ENCODE measurements around the gene CNIH2.
"Not testable (repeated sequence)": the region's sequence is repeated elsewhere in the genome, so short reads cannot be mapped to it uniquely, and the experiment has no call there.

CNIH2 gene

GRCh38 chr11:66259956-66260355, 18.0 kb upstream of the CNIH2 start:
- no peak for DNase-seq

GRCh38 chr11:66261578-66261977, 16.4 kb upstream of the CNIH2 start:
- DNase-seq: no peak

- no peak for DNase-seq
Measured at GRCh38 chr11:66262191-66262590, 15.8 kb upstream of the CNIH2 start.

DNA sequence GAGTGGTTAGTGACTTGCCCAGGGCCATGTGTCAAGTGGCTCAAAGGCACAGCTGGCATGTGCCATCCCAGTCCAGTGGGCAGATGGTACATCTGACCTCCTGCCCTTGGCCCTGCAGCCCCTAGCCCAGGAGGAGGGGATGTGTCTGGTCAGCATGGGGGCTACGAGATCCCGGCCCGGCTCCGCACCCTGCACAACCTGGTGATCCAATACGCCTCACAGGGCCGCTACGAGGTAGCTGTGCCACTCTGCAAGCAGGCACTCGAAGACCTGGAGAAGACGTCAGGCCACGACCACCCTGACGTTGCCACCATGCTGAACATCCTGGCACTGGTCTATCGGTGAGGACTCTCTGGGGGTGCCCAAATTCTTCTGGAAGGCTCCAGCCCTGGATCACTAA, 15.3 kb upstream of the CNIH2 start:
- no peak for DNase-seq

GRCh38 chr11:66263231-66263630, 14.7 kb upstream of the CNIH2 start:
- DNase-seq: no peak

DNA sequence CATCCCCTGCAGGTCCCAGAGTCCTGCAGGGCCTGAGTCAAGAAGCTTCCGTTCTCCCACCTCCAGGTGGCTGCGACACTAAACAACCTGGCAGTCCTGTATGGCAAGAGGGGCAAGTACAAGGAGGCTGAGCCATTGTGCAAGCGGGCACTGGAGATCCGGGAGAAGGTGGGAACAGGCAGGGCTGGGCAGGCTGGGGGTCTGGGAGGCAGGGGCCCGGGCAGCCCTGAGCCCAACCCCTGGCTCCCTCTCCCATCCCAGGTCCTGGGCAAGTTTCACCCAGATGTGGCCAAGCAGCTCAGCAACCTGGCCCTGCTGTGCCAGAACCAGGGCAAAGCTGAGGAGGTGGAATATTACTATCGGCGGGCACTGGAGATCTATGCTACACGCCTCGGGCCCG, 14.2 kb upstream of the CNIH2 start:
- DNase-seq: no peak

- no peak for DNase-seq
Measured at GRCh38 chr11:66264383-66264782, 13.6 kb upstream of the CNIH2 start.

DNA sequence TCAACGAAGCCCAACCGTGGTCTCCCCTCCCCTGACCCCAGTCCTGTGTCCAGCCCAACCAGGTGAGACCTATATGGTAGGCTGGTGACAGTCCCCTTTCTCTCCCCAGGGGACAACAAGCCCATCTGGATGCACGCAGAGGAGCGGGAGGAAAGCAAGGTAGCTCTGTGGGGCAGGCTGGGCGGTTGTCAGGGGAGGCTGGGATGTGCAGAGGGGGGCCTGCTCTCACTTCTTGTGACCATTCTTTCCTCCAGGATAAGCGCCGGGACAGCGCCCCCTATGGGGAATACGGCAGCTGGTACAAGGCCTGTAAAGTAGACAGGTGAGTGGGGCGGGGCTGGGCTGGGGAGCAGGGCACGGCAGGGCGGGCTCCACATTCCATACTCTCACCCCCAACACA, 13.1 kb upstream of the CNIH2 start:
- no peak for DNase-seq

- no peak for DNase-seq
Measured at GRCh38 chr11:66265531-66266377, 12.2 kb upstream of the CNIH2 start.

DNA sequence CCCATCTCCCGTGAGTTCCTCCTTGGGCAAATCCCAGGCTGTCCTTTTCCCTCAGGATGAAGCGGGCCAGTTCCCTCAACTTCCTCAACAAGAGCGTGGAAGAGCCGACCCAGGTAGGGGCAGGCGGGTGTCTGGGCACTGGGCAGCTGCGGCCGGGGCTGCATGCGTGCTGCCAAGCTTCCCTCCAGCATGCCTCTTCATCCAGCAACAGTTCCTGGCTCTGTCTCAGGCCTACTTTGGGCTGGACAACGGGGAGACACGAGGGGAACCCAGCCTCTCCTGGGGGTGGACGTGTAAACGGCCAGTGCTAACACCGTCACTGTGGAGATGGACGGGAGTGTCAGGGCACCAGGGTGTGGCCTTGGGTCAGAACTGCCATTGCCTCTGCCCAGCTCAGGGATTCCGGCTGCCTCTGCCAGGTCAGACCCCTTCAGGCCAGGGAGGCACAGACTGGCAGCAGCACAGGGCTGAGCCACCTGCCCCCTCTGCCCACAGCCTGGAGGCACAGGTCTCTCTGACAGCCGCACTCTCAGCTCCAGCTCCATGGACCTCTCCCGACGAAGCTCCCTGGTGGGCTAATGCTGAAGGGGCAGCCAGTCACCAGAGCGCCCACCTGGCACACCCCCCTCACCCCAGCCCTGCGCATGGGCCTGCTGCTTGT, 11.5 kb upstream of the CNIH2 start:
- no peak for DNase-seq

DNA sequence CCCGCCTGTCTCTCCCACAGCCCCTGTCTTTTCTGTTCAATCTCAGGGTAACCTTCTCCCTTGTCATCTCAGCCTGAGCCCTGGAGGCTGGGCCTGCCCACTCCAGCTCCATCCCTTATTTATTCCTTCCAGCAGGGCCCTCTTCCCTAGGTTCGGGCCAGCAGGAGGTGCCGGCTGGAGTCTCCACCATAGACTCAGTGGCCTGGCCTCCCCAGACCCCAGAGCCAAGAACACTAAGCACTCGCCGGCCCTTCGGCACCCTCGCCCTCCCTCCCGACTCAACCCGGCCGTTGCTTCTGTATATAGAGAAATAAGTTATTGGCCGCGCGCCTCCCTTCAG, 11.0 kb upstream of the CNIH2 start:
- no peak for DNase-seq

DNA sequence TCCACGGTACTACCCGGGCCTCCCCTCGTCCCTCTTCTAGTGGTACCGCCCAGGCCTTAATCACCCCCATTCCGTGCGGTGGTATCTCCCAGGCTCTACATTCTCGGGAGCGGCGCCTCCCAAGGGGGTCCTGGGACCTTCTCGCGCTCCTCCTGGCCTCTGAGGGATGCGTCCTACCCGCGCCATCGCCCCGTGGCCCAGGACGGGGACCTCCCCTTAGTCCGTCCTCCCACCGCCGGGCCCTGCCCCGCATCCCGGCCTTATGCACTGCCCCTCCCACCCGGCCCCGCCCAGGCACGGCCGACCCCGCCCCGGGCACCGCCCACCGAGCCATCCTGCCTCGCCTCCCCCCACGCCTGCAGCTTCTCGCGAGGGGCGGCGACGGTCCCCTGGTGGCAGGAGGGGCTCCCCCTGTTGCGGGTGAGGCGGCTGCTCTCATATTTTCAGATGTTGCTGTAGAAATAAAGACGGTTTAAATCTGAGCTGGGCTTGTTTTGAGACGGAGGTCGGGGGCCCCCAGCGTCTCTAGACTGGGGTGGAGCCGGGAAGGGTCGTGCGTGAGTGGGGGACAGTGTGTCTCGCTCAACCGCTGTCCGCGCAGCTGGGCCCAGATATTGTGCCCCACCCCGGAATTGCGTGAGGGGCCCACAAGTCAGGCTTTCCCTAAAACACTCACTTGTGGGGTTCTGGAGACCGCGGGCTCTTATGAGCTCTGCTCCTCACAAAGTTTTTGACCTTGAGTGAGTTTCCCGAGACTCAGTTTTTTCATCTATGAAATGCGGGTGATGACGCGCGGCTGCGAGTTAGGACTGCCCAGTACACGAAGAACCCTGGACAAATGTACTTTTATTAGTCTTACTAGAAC, 10.4 kb upstream of the CNIH2 start:
- DNase-seq: peak; percentile 80

DNA sequence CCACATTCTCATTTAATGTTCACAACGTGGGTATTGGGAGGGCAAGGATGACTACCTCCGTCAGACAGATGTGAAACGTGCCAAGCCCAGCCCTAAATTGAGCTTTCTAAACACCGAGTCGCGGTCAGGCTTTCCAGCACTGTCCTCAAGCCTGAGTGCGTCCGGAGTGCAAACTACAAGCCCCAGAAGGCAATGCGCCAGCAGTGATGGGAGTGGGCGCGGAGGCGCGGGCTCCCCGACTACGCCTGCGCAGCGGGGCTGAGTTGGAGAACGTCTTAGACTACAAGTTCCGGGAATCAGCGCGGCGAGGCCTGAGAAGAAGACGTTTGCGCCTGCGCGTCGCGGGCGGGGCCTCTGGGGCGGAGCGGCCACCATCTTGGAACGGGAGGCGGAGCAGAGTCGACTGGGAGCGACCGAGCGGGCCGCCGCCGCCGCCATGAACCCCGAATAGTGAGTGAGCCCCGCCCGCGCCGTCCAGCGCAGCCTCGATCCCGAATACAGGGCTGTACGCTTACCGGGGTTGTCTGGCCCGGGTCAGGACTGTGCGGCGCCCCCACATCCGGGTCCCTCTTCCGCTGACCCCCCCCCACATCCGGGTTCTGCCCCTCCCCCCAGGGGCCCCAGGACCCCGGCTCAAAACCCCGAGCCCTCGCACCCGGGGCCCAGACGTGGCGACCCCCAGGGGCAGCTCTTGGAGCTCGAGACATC, 9.6 kb upstream of the CNIH2 start, which contains the start of gene RAB1B:
TSS of gene RAB1B (plus strand) at position 396 of the 708 bp plus-strand sequence. CDS start at position 437, 41 bp downstream.
- DNase-seq: peak; percentile 98

- DNase-seq: peak; percentile 54
Measured at GRCh38 chr11:66268952-66269905, 8.7 kb upstream of the CNIH2 start.

DNA sequence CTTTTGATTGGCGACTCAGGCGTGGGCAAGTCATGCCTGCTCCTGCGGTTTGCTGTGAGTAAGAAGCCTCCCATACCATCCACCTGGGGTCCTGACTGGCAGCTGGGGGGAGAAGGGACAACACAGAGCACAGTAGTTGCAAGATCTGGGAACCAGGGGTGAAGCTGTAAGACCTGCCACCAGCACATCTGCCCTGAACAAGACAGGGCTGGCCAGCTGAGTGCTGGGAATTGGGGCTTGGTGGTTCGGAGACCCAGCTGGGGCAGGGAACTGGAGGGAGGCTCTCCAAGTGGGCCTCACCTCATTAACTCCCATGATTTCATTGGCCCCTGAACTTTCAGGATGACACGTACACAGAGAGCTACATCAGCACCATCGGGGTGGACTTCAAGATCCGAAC, 6.2 kb upstream of the CNIH2 start:
- no peak for DNase-seq

- no peak for DNase-seq
Measured at GRCh38 chr11:66272596-66272995, 5.4 kb upstream of the CNIH2 start.

DNA sequence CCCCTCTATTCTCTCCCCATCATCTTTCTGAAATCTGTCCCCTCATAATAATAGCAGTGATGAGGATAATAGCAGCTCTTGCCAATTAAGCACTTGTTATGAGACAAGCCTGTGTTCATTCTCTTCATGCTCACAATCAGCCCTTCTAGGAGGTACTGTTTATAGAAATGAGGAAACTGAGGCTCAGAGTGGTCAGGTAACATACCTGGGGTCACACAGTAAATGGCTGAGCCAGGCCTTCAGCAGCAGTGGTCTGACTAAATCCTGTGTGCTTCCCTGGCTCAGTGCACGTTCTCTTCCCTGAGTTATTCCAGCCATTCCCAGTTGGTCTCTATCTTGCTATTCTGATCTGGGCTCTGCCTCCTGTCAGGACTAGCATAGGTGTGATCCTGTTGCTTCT, 3.8 kb upstream of the CNIH2 start:
- DNase-seq: no peak

DNA sequence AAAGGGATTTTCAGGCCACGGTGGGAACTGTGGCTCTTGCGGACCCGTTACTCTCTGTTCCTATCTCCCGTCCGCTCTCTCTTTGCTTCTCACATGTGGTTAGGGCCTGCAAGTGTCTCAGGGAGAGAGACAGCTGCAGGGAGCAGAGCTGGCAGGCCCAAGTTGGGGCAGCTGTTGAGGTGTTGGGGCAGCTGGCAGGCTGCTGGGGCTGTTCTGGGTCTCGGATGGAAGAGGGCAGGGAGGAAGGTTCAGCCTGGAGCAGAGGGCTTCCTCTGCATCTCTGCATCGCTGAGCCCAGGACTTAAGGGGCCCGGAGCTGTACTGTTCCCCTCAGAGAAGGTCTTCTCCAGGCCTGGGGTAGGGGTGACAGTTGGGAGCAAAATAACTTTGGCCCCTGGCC, 2.6 kb upstream of the CNIH2 start:
- no peak for DNase-seq

- no peak for DNase-seq
Measured at GRCh38 chr11:66275984-66276612, 1.9 kb upstream of the CNIH2 start.

DNA sequence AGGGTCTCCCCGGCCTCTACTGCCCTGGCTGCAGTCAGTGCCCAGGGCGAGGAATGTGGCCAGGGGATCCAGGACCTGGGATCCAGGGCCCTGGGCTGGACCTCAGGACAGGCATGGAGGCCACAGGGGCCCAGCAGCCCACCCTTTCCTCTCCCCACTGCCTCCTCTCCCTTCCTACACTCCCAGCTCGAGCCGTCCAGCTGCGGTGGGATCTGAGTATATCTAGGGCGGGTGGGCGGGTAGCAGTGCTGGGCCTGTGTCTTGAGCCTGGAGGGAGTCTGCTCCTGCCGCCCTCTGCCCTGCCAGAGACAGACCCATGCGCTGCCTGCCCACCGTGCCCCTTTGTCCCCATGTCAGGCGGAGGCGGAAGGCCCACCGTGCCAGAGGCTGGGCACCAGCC, 1.4 kb upstream of the CNIH2 start:
- not testable (repeated sequence) for DNase-seq

- DNase-seq: not testable (repeated sequence)
Measured at GRCh38 chr11:66277064-66277463, 911 bp upstream of the CNIH2 start.
